ENCODE data around the gene PRKAA1. TPM values are rescaled to one million over a fixed set of nuclear protein-coding genes. Genes with fewer than 3 reads are reported as not detected.
A peak's percentile ranks its signal among the peaks of the same experiment; 100 is the strongest.

Gene PRKAA1
- total RNA-seq, 1 experiment from 2014 or later = 31.2 TPM

DNA sequence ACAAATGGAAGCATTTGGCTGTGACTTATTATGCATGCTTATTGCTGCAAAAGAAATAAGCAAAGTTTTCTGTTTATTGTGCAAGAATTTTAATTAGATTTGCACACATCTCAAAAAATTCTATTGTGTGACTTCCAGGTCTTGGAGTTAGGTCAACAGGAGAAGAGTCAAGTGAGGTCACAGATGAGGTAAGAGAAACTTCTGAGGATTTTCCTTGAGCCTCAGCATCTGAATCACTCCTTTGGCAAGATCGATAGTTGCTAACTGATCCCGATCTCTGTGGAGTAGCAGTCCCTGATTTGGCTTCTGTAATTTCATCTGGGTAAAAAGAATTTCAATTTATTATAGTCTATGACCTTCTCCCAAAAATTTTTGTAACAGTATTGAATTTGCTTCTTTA, 35.5 kb downstream of the PRKAA1 start:
- ATAC-seq (no peak), DNase-seq (ENCODE audit: low spot score) (no peak)
- H3K9me3 Mint-ChIP-seq = no peaks in the 10 kb centered on the region
- no peaks in the 10 kb centered on the region for H3K4me1 Mint-ChIP-seq
- H3K27me3 Mint-ChIP-seq (ENCODE audit: low read depth) = no peaks in the 10 kb centered on the region
- CTCF ChIA-PET = no interaction called here
- peaks cover 49% of the 10 kb centered on the region for H3K36me3 Mint-ChIP-seq
- no peak for TF ChIP-seq AR (CRISPR knock-in tag; IDR thresholded peaks at IDR 0.05)
- H3K27ac Mint-ChIP-seq = no peak overlapping the region
- H3K4me3 Mint-ChIP-seq = no peak overlapping the region
- POLR2A ChIA-PET = no interaction called here

DNA sequence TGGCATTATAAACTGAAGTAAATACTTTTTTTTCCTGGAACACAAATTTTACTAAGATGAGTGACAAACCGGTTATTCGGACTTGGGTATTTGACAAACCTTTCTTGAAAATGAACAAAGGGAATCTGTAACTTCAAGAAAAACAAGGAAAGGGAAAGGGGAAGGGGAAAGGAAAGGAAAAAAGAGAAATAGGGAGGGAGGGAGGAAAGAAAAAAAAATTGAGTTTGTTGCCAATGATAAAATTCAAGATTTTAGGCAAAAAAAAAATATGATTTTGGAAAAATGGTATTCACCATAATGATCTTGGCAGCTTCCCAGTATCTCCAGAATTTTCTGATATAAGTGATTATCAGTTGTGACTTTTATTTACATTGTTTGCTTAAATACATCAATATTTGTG, 40.8 kb downstream of the PRKAA1 start:
- TF ChIP-seq SMAD3 (CRISPR knock-in tag; IDR thresholded peaks at IDR 0.05; ENCODE audit: borderline replicate concordance) (no peak), NFATC4 (CRISPR knock-in tag; IDR thresholded peaks at IDR 0.05) (no peak)
- POLR2A ChIA-PET = no interaction called here
- Mint-ChIP-seq H3K27me3 (ENCODE audit: low read depth) (no peaks in the 10 kb centered on the region), H3K36me3 (peaks cover 11% of the 10 kb centered on the region; the same call in 1 of the 2 replicates), H3K4me1 (no peaks in the 10 kb centered on the region), H3K4me3 (no peak overlapping the region), H3K9me3 (no peaks in the 10 kb centered on the region), H3K27ac (no peak overlapping the region)
- ATAC-seq (no peak), DNase-seq (ENCODE audit: low spot score) (no peak)
- CTCF ChIA-PET = no interaction called here

GRCh38 chr5:40755407-40756365, 42.5 kb downstream of the PRKAA1 start, which contains the start of gene TTC33:
Gene TTC33, minus strand, starts transcription at chr5:40755961. Its CDS starts 8,943 bp downstream, at chr5:40747018.
- ChIA-PET CTCF (no interaction called here), POLR2A (no interaction called here)
- peak; percentile 96 for DNase-seq (ENCODE audit: low spot score)
- H3K36me3 Mint-ChIP-seq = no peaks in the 10 kb centered on the region; the same call in 1 of the 2 replicates
- peak; percentile 96 for ATAC-seq
- no peak within 1 kb of the TSS for H3K4me3 Mint-ChIP-seq
- H3K9me3 Mint-ChIP-seq = peaks cover 8% of the 10 kb centered on the region
- no peaks in the 10 kb centered on the region for H3K27me3 Mint-ChIP-seq (ENCODE audit: low read depth)
- H3K4me1 Mint-ChIP-seq = no peaks in the 10 kb centered on the region
- H3K27ac Mint-ChIP-seq = no peak within 1 kb of the TSS
- TF ChIP-seq ETV6 (CRISPR knock-in tag; IDR thresholded peaks at IDR 0.05) (peak; percentile 82), EMX1 (CRISPR knock-in tag; IDR thresholded peaks at IDR 0.05) (peak; percentile 54; the same call in 1 of the 2 replicates), MXD4 (CRISPR knock-in tag; IDR thresholded peaks at IDR 0.05; ENCODE audit: borderline replicate concordance) (no peak), ZNF532 (CRISPR knock-in tag; IDR thresholded peaks at IDR 0.05; ENCODE audit: borderline replicate concordance) (peak; percentile 46; the same call in 1 of the 2 replicates), NFE2L1 (CRISPR knock-in tag; IDR thresholded peaks at IDR 0.05) (peak; percentile 78; the same call in 1 of the 2 replicates), SP1 (CRISPR knock-in tag; conservative IDR thresholded peaks at IDR 0.05) (peak; percentile 79), ZNF232 (CRISPR knock-in tag; IDR thresholded peaks at IDR 0.05) (0 out of 2 replicates have a peak, but pooled peaks have one; percentile 48), ARID4B (CRISPR knock-in tag; IDR thresholded peaks at IDR 0.05; ENCODE audit: borderline replicate concordance) (peak; percentile 48; the same call in 1 of the 2 replicates), CREM (CRISPR knock-in tag; IDR thresholded peaks at IDR 0.05) (0 out of 2 replicates have a peak, but pooled peaks have one; percentile 22), FOXK1 (CRISPR knock-in tag; IDR thresholded peaks at IDR 0.05) (peak; percentile 78; the same call in 1 of the 2 replicates), SMAD4 (CRISPR knock-in tag; IDR thresholded peaks at IDR 0.05) (0 out of 2 replicates have a peak, but pooled peaks have one; percentile 14)
- TF ChIP-seq, protein P1, sequence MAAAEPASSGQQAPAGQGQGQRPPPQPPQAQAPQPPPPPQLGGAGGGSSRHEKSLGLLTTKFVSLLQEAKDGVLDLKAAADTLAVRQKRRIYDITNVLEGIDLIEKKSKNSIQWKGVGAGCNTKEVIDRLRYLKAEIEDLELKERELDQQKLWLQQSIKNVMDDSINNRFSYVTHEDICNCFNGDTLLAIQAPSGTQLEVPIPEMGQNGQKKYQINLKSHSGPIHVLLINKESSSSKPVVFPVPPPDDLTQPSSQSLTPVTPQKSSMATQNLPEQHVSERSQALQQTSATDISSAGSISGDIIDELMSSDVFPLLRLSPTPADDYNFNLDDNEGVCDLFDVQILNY (CRISPR knock-in tag; IDR thresholded peaks at IDR 0.05) = peak; percentile 99
- TF ChIP-seq, protein P2, sequence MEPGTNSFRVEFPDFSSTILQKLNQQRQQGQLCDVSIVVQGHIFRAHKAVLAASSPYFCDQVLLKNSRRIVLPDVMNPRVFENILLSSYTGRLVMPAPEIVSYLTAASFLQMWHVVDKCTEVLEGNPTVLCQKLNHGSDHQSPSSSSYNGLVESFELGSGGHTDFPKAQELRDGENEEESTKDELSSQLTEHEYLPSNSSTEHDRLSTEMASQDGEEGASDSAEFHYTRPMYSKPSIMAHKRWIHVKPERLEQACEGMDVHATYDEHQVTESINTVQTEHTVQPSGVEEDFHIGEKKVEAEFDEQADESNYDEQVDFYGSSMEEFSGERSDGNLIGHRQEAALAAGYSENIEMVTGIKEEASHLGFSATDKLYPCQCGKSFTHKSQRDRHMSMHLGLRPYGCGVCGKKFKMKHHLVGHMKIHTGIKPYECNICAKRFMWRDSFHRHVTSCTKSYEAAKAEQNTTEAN (CRISPR knock-in tag; IDR thresholded peaks at IDR 0.05) = no peak

All from WTC11 (cell line).